Ascending aorta (tissue), 2 donors: ENCODE results near the gene ILDR2. TPM values are rescaled to one million over a fixed set of nuclear protein-coding genes. Genes with fewer than 3 reads are reported as not detected.

Experiments used
- DNase-seq, 2 donors: peaks; one replicate each; pipeline ENCODE4 v3.0.0-alpha.2; 2019; ENCODE audit warnings: low spot score in 2 of 2
- H3K27ac ChIP-seq, 2 donors: fragments of 200-600 bp; sonication (generic); one replicate each; pipeline ENCODE4 v1.5.1; 2016 to 2017; ENCODE audit warnings: mild to moderate bottlenecking in 1 of 2
- H3K27me3 ChIP-seq: fragments of 200-600 bp; sonication (generic); one replicate; pipeline ENCODE4 v1.5.1; 2017
- H3K36me3 ChIP-seq, 2 donors: fragments of 200-600 bp; sonication (generic); one replicate each; pipeline ENCODE4 v1.5.1; 2016
- H3K4me1 ChIP-seq, 2 donors: fragments of 200-600 bp; sonication (generic); one replicate each; pipeline ENCODE4 v1.5.1; 2016 to 2017; ENCODE audit warnings: mild to moderate bottlenecking in 1 of 2
- H3K4me3 ChIP-seq, 2 donors: fragments of 200-600 bp; sonication (generic); one replicate each; pipeline ENCODE4 v1.5.1; 2016 to 2017; ENCODE audit warnings: mild to moderate bottlenecking in 1 of 2
- H3K9me3 ChIP-seq, 2 donors: fragments of 200-600 bp; sonication (generic); one replicate each; pipeline ENCODE4 v1.5.1; 2016
- CTCF ChIP-seq, 3 experiments: fragments of 200-600 bp in 2 of 3; fragments of 450-650 bp in 1 of 3; sonication (generic) in 2 of 3; IDR thresholded peaks; one replicate each; pipeline ENCODE4 v1.5.1; 2016 to 2019; ENCODE audit warnings: antibody characterized with exemption in 3 of 3, mild to moderate bottlenecking in 1 of 3, moderate library complexity in 1 of 3
- intact Hi-C: fragments of 100-400 bp; cut with DNase I; formaldehyde crosslinking; loops from one replicate; pipeline ENCODE4 v1.15.1; 2023
- total RNA-seq: library from RNA; depleted of rRNA; stranded (reverse); fragments of >200 nt; gene quantifications from one replicate; pipeline ENCODE4 v1.1.0, GENCODE V29; 2016

The ILDR2 gene
- total RNA-seq, 1 donor from 2014 or later, result not detected

- intact Hi-C loops, result loop anchor here (2.0 kb wide), 1 partner anchor 139 kb away; the partner anchor contains the start of gene POGK
- no peaks in the 10 kb centered on the region for H3K36me3 ChIP-seq
- peaks cover 0 to 6% of the 10 kb centered on the region in 2 donors for H3K4me1 ChIP-seq
- H3K4me3 ChIP-seq, result no peak overlapping the region
- H3K27ac ChIP-seq, result no peak overlapping the region
- no peak for DNase-seq
- H3K9me3 ChIP-seq, result no peaks in the 10 kb centered on the region
- no peaks in the 10 kb centered on the region for H3K27me3 ChIP-seq
- no peak for TF ChIP-seq CTCF (IDR thresholded peaks at IDR 0.05)
These were observed 2.6 kb upstream of the ILDR2 start for GRCh38 chr1:166977951-166978350.

DNA sequence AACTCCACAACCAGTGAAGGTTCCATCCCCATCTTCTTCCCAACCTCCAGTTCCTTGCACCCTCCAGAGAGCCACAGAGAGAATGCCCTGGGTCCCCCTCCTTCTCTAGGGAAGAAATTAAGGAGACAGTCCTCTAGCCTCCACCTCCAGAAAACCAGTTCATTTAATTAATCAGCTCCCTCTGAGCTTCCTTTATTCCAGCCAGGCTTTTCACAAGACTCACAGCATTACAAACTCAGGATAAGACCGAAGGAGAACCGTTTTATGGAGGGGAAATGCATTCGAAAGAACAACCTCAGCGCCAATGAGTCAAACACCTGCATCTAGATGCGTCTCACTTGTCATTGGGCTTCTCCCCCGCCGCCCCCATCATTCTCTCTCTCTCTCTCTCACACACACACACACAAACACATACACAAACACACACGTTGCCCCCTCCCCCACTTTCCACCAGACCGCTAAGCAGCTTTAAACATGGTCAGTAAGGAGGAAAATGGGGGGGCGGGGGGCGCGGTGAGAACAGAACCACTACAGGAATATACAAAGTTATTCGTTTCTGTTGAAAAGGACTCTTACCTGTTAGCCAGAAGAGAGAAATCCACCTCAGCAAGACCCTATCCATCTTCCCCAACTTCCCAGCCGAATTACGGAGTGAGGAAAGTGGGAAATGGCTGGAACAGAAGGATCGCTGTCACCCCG lies 544 bp downstream of the ILDR2 start:
- intact Hi-C loops, result no loop called here

GRCh38 chr1:166972826-166973225 lies 2.5 kb downstream of the ILDR2 start:
- no peaks in the 10 kb centered on the region for H3K36me3 ChIP-seq
- H3K27me3 ChIP-seq, result no peaks in the 10 kb centered on the region
- H3K9me3 ChIP-seq, result no peaks in the 10 kb centered on the region
- TF ChIP-seq CTCF (IDR thresholded peaks at IDR 0.05), result no peak
- no peak overlapping the region for H3K4me3 ChIP-seq
- no peak overlapping the region for H3K27ac ChIP-seq
- intact Hi-C loops, result no loop called here
- peaks cover 0 to 6% of the 10 kb centered on the region in 2 donors for H3K4me1 ChIP-seq
- DNase-seq, result no peak

More for the DNA sequence above, 544 bp downstream of the ILDR2 start:
- H3K4me1 ChIP-seq, result peaks cover 0 to 6% of the 10 kb centered on the region in 2 donors
- no peak for TF ChIP-seq CTCF (IDR thresholded peaks at IDR 0.05)
- H3K27ac ChIP-seq, result no peak overlapping the region
- DNase-seq, result no peak
- H3K27me3 ChIP-seq, result no peaks in the 10 kb centered on the region
- no peaks in the 10 kb centered on the region for H3K9me3 ChIP-seq
- peak overlapping the region; percentile 84 to 95 for H3K4me3 ChIP-seq
- no peaks in the 10 kb centered on the region for H3K36me3 ChIP-seq

- Histone ChIP-seq H3K4me1 (peaks cover 0 to 6% of the 10 kb centered on the region in 2 donors), H3K9me3 (no peaks in the 10 kb centered on the region), H3K27ac (no peak overlapping the region), H3K36me3 (no peaks in the 10 kb centered on the region), H3K27me3 (no peaks in the 10 kb centered on the region), H3K4me3 (no peak overlapping the region)
- no peak for DNase-seq
- intact Hi-C loops, result no loop called here
- TF ChIP-seq CTCF (IDR thresholded peaks at IDR 0.05), result no peak
These were observed 3.1 kb downstream of the ILDR2 start for GRCh38 chr1:166972193-166972592.

GRCh38 chr1:166971252-166971651 lies 4.1 kb downstream of the ILDR2 start:
- peaks cover 0 to 6% of the 10 kb centered on the region in 2 donors for H3K4me1 ChIP-seq
- DNase-seq, result no peak
- intact Hi-C loops, result no loop called here
- no peak overlapping the region for H3K27ac ChIP-seq
- no peak for TF ChIP-seq CTCF (IDR thresholded peaks at IDR 0.05)
- H3K36me3 ChIP-seq, result no peaks in the 10 kb centered on the region
- H3K9me3 ChIP-seq, result no peaks in the 10 kb centered on the region
- H3K4me3 ChIP-seq, result no peak overlapping the region
- no peaks in the 10 kb centered on the region for H3K27me3 ChIP-seq
